ENCODE data around the gene TENM4. TPM values are rescaled to one million over a fixed set of nuclear protein-coding genes. Genes with fewer than 3 reads are reported as not detected.

The TENM4 gene
- total RNA-seq, 1 experiment from 2014 or later, result 9.9 TPM

DNA sequence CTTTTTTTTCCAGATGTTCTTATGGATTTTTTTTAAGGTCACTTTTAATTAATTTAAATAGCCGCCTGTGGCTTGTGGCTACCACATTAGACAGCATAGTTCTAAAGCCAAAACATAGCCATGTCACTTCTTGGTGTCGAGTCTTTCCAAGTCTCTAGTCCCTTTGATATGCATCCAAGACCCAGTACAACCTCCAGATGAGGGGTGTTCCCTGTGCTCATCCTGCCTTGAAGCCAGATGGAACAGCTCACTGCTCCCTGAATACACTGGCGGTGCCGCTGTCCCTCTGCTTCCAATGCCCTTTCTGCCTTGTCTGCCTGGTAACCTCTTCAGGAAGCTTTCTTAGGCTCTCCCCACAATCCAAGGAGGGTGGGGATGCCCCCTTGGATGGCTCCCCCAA lies 338.0 kb downstream of the TENM4 start:
- no peak overlapping the region for H3K4me3 Mint-ChIP-seq (ENCODE audit: unreplicated experiment)
- no peaks in the 10 kb centered on the region for H3K27me3 Mint-ChIP-seq (ENCODE audit: insufficient read depth, unreplicated experiment)
- no peak for DNase-seq (ENCODE audit: unreplicated experiment)
- H3K36me3 Mint-ChIP-seq (ENCODE audit: insufficient read depth, unreplicated experiment), result no peaks in the 10 kb centered on the region
- intact Hi-C loops (cut with micrococcal nuclease), result no loop called here
- ChIA-PET POLR2A (no interaction called here), CTCF (interaction anchor here (0.6 to 4.9 kb wide), 5 partner anchors 23 to 458 kb away, joined by 3 to 94 read pairs (median 3); no protein-coding TSS in a partner anchor)
- no TSS peak for BruUV-seq (replicated peaks)
- peaks cover 12% of the 10 kb centered on the region for H3K4me1 Mint-ChIP-seq (ENCODE audit: insufficient read depth, unreplicated experiment)
- no peaks in the 10 kb centered on the region for H3K9me3 Mint-ChIP-seq (ENCODE audit: unreplicated experiment)
- TF ChIP-seq, protein P1, sequence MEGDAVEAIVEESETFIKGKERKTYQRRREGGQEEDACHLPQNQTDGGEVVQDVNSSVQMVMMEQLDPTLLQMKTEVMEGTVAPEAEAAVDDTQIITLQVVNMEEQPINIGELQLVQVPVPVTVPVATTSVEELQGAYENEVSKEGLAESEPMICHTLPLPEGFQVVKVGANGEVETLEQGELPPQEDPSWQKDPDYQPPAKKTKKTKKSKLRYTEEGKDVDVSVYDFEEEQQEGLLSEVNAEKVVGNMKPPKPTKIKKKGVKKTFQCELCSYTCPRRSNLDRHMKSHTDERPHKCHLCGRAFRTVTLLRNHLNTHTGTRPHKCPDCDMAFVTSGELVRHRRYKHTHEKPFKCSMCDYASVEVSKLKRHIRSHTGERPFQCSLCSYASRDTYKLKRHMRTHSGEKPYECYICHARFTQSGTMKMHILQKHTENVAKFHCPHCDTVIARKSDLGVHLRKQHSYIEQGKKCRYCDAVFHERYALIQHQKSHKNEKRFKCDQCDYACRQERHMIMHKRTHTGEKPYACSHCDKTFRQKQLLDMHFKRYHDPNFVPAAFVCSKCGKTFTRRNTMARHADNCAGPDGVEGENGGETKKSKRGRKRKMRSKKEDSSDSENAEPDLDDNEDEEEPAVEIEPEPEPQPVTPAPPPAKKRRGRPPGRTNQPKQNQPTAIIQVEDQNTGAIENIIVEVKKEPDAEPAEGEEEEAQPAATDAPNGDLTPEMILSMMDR (IDR thresholded peaks at IDR 0.05; ENCODE audit: unreplicated experiment), result no peak
- H3K27ac Mint-ChIP-seq (ENCODE audit: low read depth, unreplicated experiment), result no peak overlapping the region

DNA sequence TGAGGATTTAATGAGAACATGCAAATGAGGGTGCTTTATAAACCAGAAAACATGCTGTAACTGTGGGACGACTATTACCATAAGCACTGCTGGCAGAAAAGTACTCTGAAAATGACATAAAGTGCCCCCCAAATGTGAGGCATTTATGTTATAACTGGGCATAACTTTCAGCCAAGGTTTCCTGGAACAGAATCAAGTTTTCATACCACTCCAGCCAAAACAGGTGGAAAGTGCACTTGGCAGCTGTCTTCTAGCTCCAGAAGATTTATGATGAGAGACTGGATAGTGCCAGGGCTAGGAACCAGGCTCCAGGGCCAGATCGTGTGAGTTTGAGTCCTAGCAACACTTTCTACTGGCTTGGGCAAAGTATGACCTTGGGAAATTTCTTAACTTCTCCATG lies 339.2 kb downstream of the TENM4 start:
- no peak overlapping the region for H3K27ac Mint-ChIP-seq (ENCODE audit: low read depth, unreplicated experiment)
- intact Hi-C loops (cut with micrococcal nuclease), result no loop called here
- POLR2A ChIA-PET, result interaction anchor here (1.0 to 1.3 kb wide), 3 partner anchors 9 to 75 kb away, joined by 3 to 5 read pairs (median 3); no protein-coding TSS in a partner anchor

DNA sequence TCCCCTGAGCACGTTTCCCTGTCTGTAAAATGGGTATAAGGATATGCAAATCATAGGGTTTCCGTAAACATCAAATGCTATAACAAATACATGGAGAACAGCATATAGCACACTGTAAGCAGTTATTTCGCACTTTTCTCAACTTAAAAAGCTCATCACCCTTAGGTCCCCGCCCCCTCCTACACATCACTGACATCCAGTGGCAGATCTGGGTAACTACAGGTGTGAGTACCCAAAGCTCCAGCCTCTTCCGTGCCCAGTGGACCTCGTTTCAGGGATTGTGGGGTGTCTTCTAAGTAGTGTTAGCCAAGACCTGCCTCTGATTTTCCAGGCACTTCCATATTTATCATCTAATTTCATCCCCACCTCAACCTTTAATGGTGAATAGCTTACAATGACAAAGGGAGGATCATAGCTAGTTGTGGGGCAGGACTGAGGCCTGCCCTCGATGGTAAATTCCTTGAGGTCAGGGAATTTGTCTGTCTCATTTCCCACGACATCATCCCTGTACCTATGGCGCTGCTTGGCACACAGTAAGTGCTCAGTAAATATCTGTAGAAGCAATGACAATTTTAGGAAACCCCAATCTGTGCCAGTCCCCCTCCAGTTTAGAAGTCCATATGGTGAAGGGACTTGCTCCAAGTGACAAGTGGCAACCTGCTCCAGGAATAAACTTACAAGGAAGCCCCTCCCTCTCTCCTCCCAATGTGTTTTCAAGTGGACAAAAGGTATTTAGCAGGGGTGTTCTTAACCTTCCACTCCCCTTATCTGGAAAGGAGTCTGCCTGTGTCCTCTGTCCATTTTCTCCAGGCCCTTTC lies 340.5 kb downstream of the TENM4 start:
- TF ChIP-seq, protein P1 (IDR thresholded peaks at IDR 0.05; ENCODE audit: unreplicated experiment), result peak; percentile 75
- BruUV-seq (replicated peaks), result no TSS peak
- no peaks in the 10 kb centered on the region for H3K9me3 Mint-ChIP-seq (ENCODE audit: unreplicated experiment)
- peaks cover 24% of the 10 kb centered on the region for H3K4me1 Mint-ChIP-seq (ENCODE audit: insufficient read depth, unreplicated experiment)
- CTCF ChIA-PET, result interaction anchor here (0.6 to 4.9 kb wide), 62 partner anchors 9 to 1838 kb away, joined by 3 to 94 read pairs (median 4); no protein-coding TSS in a partner anchor
- H3K27ac Mint-ChIP-seq (ENCODE audit: low read depth, unreplicated experiment), result no peak overlapping the region
- H3K27me3 Mint-ChIP-seq (ENCODE audit: insufficient read depth, unreplicated experiment), result no peaks in the 10 kb centered on the region
- intact Hi-C loops (cut with micrococcal nuclease), result loop anchor here (1.0 kb wide), 3 partner anchors 37 to 455 kb away; no protein-coding TSS in a partner anchor
- H3K36me3 Mint-ChIP-seq (ENCODE audit: insufficient read depth, unreplicated experiment), result no peaks in the 10 kb centered on the region
- peak; percentile 76 for DNase-seq (ENCODE audit: unreplicated experiment)
- H3K4me3 Mint-ChIP-seq (ENCODE audit: unreplicated experiment), result no peak overlapping the region
- POLR2A ChIA-PET, result interaction anchor here (0.5 to 1.0 kb wide), 4 partner anchors 60 to 995 kb away, joined by 3 to 6 read pairs (median 3); no protein-coding TSS in a partner anchor

More for the DNA sequence above, 339.2 kb downstream of the TENM4 start:
- Mint-ChIP-seq H3K4me3 (ENCODE audit: unreplicated experiment) (no peak overlapping the region), H3K9me3 (ENCODE audit: unreplicated experiment) (no peaks in the 10 kb centered on the region), H3K36me3 (ENCODE audit: insufficient read depth, unreplicated experiment) (no peaks in the 10 kb centered on the region), H3K4me1 (ENCODE audit: insufficient read depth, unreplicated experiment) (peaks cover 22% of the 10 kb centered on the region), H3K27me3 (ENCODE audit: insufficient read depth, unreplicated experiment) (no peaks in the 10 kb centered on the region)
- TF ChIP-seq, protein P1 (IDR thresholded peaks at IDR 0.05; ENCODE audit: unreplicated experiment), result no peak
- BruUV-seq (replicated peaks), result no TSS peak
- CTCF ChIA-PET, result interaction anchor here (0.5 to 4.9 kb wide), 7 partner anchors 11 to 456 kb away, joined by 3 to 94 read pairs (median 3); no protein-coding TSS in a partner anchor
- DNase-seq (ENCODE audit: unreplicated experiment), result peak; percentile 64

DNA sequence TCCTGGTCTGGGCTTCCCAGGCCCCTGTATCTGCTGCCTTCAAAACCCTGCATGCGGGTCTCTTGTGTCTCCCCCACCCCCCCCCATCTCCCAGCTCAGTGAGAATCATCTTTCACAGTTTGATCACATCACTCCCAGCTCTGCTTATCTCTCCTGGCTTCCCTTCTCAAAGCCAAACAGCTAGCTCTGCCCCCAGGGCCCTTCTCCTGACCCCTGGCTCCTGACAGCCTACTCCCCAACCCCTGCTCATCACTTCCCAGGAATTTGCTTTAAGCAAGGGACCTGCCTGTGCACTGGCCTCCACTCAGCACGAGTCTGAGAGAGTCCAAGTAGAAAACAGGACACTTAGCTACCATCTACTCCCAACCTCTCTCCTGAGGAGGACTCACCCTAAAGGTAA lies 342.7 kb downstream of the TENM4 start:
- CTCF ChIA-PET, result interaction anchor here (0.5 to 4.9 kb wide), 10 partner anchors 9 to 453 kb away, joined by 3 to 94 read pairs (median 3); no protein-coding TSS in a partner anchor
- Mint-ChIP-seq H3K27ac (ENCODE audit: low read depth, unreplicated experiment) (no peak overlapping the region), H3K4me3 (ENCODE audit: unreplicated experiment) (no peak overlapping the region), H3K9me3 (ENCODE audit: unreplicated experiment) (no peaks in the 10 kb centered on the region), H3K27me3 (ENCODE audit: insufficient read depth, unreplicated experiment) (no peaks in the 10 kb centered on the region), H3K36me3 (ENCODE audit: insufficient read depth, unreplicated experiment) (no peaks in the 10 kb centered on the region), H3K4me1 (ENCODE audit: insufficient read depth, unreplicated experiment) (peaks cover 29% of the 10 kb centered on the region)
- BruUV-seq (replicated peaks), result no TSS peak
- POLR2A ChIA-PET, result interaction anchor here (0.5 kb wide), 1 partner anchor 120 kb away, joined by 3 read pairs; no protein-coding TSS in a partner anchor
- TF ChIP-seq, protein P1 (IDR thresholded peaks at IDR 0.05; ENCODE audit: unreplicated experiment), result no peak
- no peak for DNase-seq (ENCODE audit: unreplicated experiment)
- intact Hi-C loops (cut with micrococcal nuclease), result loop anchor here (10.0 kb wide), 1 partner anchor 337 kb away; no protein-coding TSS in a partner anchor

All from MCF 10A (cell line).